CD4-positive, alpha-beta T cell treated with Interferon gamma for 1 hour (primary cell): ENCODE results near the gene SDR42E2.
A peak's percentile ranks its signal among the peaks of the same experiment; 100 is the strongest.
"Not testable (repeated sequence)": the region's sequence is repeated elsewhere in the genome, so short reads cannot be mapped to it uniquely, and the experiment has no call there.

Experiments
- DNase-seq: peaks from one replicate; pipeline ENCODE4 v3.0.0-alpha.2; 2020

The SDR42E2 gene

DNA sequence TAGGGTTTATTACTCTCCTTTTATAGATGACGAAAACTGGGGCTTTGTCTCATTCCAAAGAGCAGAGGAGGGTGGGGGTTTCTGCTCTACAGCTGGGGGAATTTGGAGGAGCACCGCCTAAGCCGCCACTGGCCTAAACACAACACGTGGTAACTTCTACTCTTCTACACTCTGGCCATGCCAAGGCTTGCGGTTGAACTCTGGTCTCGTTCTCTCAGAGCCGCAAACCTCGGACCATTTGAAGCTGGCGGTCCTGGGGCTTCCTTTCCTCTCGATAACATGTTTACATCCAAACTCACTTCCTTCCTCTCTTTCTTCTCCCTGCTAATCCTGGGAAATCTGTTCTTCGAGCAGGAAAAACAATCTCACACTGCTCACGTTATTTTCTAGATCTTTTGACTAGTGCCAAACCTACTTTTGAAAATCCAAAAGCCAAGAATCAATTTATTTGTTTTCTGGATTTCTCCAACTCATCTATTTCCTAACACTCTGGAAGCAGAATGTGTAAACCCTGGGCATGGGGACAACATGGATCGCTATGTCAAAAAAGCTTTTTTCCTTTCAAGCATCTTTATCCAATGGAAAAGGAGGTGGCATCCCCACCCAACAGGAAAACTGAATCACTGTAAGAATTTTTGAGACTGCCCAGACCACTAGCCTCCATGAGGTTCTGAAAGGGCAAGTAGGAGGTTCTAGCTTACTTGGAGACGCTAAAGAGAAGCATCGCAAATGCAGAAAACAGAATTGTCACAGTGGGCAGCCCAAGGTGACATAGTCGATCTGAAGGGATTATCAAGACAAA, 30.2 kb downstream of the SDR42E2 start:
- peak; percentile 92 for DNase-seq

GRCh38 chr16:22193063-22193411, 30.7 kb downstream of the SDR42E2 start:
- DNase-seq: no peak

DNA sequence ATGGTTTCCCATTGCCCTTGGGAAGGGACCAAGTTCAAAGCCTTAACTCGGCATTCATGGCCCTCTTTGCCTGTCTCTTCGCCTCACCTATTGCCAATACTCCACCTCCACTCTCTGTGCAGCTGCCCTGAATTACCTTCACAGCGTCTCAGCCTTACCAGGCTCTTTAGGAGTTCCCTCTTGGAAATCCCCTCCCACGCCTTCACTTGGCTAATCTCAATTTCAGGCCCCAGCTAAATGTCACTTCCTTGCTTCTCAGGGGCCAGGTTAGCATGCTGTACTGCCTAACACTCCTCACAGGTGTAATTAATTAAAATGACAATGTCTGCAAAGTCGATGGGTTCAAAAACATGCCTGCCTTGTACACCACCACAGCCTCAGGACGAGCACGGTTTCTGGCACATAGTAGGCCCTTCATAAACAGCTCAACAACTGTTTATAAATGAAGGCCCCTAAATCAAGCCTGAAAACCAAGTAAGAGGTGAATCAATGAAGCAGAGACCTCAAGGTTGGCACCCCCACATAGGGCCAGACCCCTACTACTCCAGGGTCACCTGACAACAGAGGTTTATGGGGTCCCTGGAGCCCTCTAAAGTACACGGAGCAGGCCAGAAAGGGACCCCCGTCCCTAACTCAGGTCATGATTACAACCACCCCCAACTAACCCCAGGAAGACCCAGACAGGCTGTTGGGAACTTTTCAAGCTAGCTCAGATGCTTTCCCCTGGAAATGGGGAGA, 32.6 kb downstream of the SDR42E2 start:
- DNase-seq: peak; percentile 48

DNA sequence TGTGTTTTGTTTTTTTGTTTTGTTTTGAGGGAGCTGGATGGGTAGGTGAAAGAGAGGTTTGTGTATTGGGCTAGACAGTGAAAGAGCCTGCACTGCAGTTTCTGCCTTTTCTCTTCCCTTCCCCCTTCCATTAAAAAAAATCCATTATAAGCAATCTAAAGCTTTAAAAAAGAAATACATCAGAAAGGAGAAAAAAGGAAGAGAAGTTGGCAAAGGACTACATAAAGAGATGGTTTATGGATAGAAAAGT, 33.1 kb downstream of the SDR42E2 start:
- DNase-seq: no peak

- DNase-seq: peak; percentile 91
Measured at GRCh38 chr16:22195695-22196558, 33.6 kb downstream of the SDR42E2 start.

DNA sequence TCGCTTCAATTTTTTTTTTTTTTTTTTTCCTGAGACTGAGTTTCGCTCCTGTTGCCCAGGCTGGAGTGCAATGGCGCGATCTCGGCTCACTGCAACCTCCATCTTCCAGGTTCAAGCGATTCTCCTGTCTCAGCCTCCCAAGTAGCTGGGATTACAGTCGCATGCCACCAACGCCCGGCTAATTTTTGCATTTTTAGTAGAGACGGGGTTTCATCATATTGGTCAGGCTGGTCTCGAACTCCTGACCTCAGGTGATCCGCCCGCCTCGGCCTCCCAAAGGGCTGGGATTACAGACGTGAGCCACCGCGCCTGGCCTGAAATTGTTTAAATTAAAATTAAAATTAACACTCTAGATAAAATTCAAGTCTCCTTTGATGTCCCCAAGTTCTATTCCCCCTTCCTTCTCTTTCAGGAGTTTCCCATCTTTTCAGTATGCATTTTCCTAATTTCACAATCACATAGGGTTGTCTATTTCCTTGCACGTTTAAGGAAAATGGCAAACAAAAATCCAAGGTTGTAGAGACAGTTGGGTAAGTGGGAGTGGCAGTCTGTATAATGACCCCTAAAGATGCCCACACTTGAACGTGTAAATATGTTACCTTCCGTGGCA, 34.4 kb downstream of the SDR42E2 start:
- not testable (repeated sequence) for DNase-seq

- no peak for DNase-seq
Measured at GRCh38 chr16:22198547-22199293, 36.4 kb downstream of the SDR42E2 start.

GRCh38 chr16:22202261-22202637, 39.9 kb downstream of the SDR42E2 start:
- no peak for DNase-seq

- DNase-seq: no peak
Measured at GRCh38 chr16:22203091-22203490, 40.8 kb downstream of the SDR42E2 start.

- DNase-seq: no peak
Measured at GRCh38 chr16:22204091-22204655, 41.9 kb downstream of the SDR42E2 start.

DNA sequence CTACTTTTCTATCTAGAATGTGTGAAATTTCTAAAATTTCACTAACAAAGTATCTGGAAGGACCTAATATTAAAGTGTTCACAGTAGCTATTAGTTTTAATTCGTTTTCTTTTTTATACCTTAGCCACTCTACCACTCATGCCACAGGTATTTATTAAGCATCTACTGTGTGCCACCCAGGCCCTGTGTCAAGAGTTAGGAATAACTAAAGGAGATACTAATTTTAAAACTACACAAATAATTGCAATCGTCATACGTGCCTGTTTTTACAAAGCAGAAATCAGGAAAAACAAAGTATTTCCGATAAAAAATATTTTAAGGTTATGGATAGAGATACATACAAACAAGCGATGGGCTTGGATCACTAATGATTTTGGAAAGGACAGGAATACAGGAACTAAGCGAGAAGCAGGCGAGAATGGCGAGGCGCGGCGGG, 43.3 kb downstream of the SDR42E2 start:
- DNase-seq: no peak

GRCh38 chr16:22206013-22206841, 43.9 kb downstream of the SDR42E2 start, which contains the start of gene EEF2K:
TSS of gene EEF2K (plus strand) at chr16:22206278. CDS start at chr16:22225730, 19,452 bp downstream.
- peak; percentile 82 for DNase-seq

DNA sequence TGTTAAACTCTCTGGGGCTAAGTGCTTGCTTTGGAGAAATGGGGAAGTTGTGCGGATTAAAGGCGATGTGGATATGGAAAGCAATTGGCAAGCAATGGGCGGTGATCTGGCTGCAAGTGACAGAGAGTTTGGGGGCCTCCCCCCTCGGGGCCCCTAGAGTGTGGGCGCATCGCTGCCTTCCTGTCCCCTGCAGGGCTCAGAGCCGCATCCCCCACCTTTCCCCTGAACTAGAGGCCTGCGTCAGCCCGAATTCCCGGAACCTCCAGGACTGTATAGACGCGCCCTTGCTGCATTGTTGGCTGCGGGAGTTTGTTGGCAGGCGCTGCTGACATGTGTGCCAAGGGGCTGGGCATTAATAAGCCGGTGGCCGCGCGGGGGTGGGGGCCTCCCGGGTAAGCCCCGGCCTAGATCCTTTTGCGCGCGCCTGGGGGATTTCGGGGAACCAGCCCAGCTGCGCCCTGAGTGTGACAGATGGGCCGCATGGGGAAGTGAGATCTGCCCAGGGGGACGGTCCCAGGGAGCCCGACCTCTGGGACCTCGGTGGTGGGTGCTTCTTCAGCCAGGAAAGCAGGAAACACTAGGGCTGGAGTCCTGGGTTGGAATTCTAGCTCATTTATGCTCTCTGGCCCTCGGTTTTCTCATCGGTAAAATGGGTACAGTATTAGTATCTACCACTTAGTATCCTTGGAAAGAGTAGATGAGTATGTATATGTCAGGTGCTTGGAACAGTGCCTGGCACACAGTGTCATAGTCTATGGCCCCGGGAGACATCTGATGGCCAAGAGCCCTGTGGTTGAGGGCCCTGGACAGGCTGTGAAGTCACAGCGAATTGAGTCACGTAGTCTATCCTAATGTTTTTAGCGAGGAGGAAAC, 44.8 kb downstream of the SDR42E2 start:
- peak; percentile 71 for DNase-seq

DNA sequence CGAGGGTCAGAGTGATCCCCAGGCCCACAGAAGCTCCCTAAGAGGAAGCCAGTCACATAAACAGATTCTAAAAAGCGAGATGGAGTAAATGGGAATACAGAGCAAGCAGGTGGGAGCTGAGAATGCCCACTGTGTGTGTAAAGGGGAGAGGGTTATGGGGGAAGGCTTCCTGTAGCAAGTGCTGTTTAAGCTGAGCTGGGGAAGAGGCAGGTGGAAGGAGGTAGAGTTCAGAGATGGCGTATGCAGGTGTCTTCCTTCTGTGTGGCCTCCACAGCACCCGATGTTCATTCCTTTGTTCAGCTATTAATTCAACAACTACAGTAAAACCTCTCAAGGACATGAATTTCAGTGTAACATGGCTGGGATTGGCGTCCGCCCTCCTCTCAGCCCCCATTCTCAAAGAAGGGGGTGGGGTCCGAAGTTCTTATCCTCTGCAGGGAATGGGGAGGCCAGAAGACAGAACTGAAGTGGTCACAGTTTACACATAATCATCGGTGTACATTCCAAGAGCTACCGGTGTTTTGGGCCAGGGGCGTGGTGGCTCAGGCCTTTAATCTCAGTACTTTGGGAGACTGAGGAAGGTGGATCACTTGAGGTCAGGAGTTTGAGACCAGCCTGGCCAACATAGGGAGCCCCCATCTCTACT, 45.5 kb downstream of the SDR42E2 start:
- no peak for DNase-seq

- no peak for DNase-seq
Measured at GRCh38 chr16:22210285-22210684, 48.0 kb downstream of the SDR42E2 start.

DNA sequence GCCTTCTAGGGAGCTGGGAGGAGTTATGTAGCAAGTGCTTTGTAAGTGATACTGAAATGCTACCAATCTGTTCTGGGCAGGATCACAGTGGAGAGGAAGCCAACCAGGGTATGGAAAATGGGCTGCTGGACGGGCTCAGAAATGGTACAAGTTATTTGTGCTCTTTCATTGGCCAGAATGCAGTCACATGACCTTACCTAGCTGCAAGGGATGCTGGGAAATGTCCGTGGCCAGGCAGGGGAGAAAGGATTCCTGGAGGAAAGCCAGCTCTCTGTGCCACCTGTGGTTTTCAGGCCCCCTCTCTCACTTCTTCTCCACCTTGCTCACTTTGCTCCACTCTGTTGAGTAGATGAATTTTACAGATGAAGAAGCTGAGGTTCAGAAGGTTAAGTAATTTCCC, 48.5 kb downstream of the SDR42E2 start:
- no peak for DNase-seq

- DNase-seq: no peak
Measured at GRCh38 chr16:22213236-22213635, 50.9 kb downstream of the SDR42E2 start.

- no peak for DNase-seq
Measured at GRCh38 chr16:22213801-22214200, 51.5 kb downstream of the SDR42E2 start.

- no peak for DNase-seq
Measured at GRCh38 chr16:22214402-22214801, 52.1 kb downstream of the SDR42E2 start.

DNA sequence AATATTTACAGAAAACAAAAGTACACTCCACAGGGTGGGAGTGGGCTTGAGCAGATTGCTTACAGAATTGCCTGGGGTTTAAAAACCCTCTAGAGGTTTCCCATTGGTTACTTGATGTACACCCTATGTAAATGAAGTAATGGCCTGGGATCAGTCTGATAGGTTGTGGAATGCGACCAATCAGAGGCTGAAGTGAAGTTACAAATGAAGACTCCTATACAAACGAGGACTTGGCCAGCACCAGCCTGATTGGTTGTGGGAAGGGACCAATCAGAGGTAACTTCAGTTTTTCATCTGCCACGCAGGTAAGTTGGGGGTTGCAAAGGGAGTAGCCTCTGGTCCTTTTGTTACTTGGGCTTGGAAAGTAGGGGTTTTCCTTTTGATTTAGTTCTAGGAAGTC, 52.6 kb downstream of the SDR42E2 start:
- DNase-seq: no peak
